ENCODE data around the gene INSYN1. TPM values are rescaled to one million over a fixed set of nuclear protein-coding genes. Genes with fewer than 3 reads are reported as not detected.

The INSYN1 gene
- total and polyA plus RNA-seq, 9 donors: 0.43 to 86.3 (median 31.1) TPM

GRCh38 chr15:73716417-73716816 lies 36.7 kb downstream of the INSYN1 start:
- H3K27ac ChIP-seq: no peak overlapping the region
- no peaks in the 10 kb centered on the region for H3K27me3 ChIP-seq
- 68 to 78% (median 70%) methylated on average over 6 of the region's 6 CpGs for WGBS, 3 donors
- no peaks in the 10 kb centered on the region for H3K4me1 ChIP-seq (ENCODE audit: insufficient read depth)
- intact Hi-C loops (cut with DNase I): no loop called here
- DNase-seq: no peak
- no peak overlapping the region for H3K4me3 ChIP-seq
- H3K9me3 ChIP-seq: no peaks in the 10 kb centered on the region
- H3K36me3 ChIP-seq: no peaks in the 10 kb centered on the region
- no peak for TF ChIP-seq POLR2A (IDR thresholded peaks at IDR 0.05)
- TF ChIP-seq CTCF (IDR thresholded peaks at IDR 0.05): no peak
- TF ChIP-seq EP300 (IDR thresholded peaks at IDR 0.05): no peak

GRCh38 chr15:73715417-73715816 lies 37.7 kb downstream of the INSYN1 start:
- H3K4me3 ChIP-seq: no peak overlapping the region
- no peaks in the 10 kb centered on the region for H3K9me3 ChIP-seq
- WGBS, 3 donors: 77 to 83% (median 80%) methylated on average over 3 of the region's 3 CpGs
- no peak overlapping the region for H3K27ac ChIP-seq
- DNase-seq: no peak
- intact Hi-C loops (cut with DNase I): no loop called here
- no peaks in the 10 kb centered on the region for H3K4me1 ChIP-seq (ENCODE audit: insufficient read depth)
- no peaks in the 10 kb centered on the region for H3K27me3 ChIP-seq
- TF ChIP-seq CTCF (IDR thresholded peaks at IDR 0.05): no peak
- no peak for TF ChIP-seq EP300 (IDR thresholded peaks at IDR 0.05)
- TF ChIP-seq POLR2A (IDR thresholded peaks at IDR 0.05): no peak
- H3K36me3 ChIP-seq: no peaks in the 10 kb centered on the region

GRCh38 chr15:73714695-73715301 lies 38.4 kb downstream of the INSYN1 start:
- Histone ChIP-seq H3K36me3 (no peaks in the 10 kb centered on the region), H3K9me3 (no peaks in the 10 kb centered on the region), H3K4me3 (no peak overlapping the region), H3K4me1 (ENCODE audit: insufficient read depth) (no peaks in the 10 kb centered on the region), H3K27ac (no peak overlapping the region), H3K27me3 (no peaks in the 10 kb centered on the region)
- intact Hi-C loops (cut with DNase I): no loop called here
- TF ChIP-seq EP300 (IDR thresholded peaks at IDR 0.05) (no peak), POLR2A (IDR thresholded peaks at IDR 0.05) (no peak), CTCF (IDR thresholded peaks at IDR 0.05) (no peak)
- DNase-seq: no peak
- WGBS, 3 donors: 96 to 98% (median 97%) methylated on average over 5 of the region's 5 CpGs

- intact Hi-C loops (cut with DNase I): no loop called here
- H3K4me3 ChIP-seq: no peak overlapping the region
- H3K27me3 ChIP-seq: no peaks in the 10 kb centered on the region
- no peaks in the 10 kb centered on the region for H3K36me3 ChIP-seq
- no peaks in the 10 kb centered on the region for H3K9me3 ChIP-seq
- DNase-seq: no peak
- no peaks in the 10 kb centered on the region for H3K4me1 ChIP-seq (ENCODE audit: insufficient read depth)
- H3K27ac ChIP-seq: no peak overlapping the region
- TF ChIP-seq EP300 (IDR thresholded peaks at IDR 0.05) (no peak), CTCF (IDR thresholded peaks at IDR 0.05) (no peak), POLR2A (IDR thresholded peaks at IDR 0.05) (no peak)
Measured at GRCh38 chr15:73712107-73712506, 41.0 kb downstream of the INSYN1 start.

All from ovary (tissue), 9 donors.